Measurements from ENCODE around the gene CCT3. TPM values are rescaled to one million over a fixed set of nuclear protein-coding genes. Genes with fewer than 3 reads are reported as not detected.

CCT3 gene
- total and polyA plus RNA-seq, 10 of the 15 experiments (the other 5 are each of a cell fraction or from before 2014, with no cell fraction given) = 319 to 585 (median 427) TPM

GRCh38 chr1:156373546-156373945 is 35.5 kb upstream of the CCT3 start:
- BruUV-seq (replicated peaks) = no TSS peak

More at GRCh38 chr1:156373546-156373945, 35.5 kb upstream of the CCT3 start:
- no peak for ATAC-seq
- intact Hi-C loops (cut with micrococcal nuclease; ENCODE audit: unreplicated experiment) (no loop called here), in situ Hi-C loops (cut with MboI) (no loop called here)
- ChIA-PET SMC1A (ENCODE audit: uncharacterized antibody, unreplicated experiment) (no interaction called here), RAD21 (ENCODE audit: unreplicated experiment) (interaction anchor here (1.2 kb wide), 1 partner anchor 17 kb away, joined by 3 read pairs; no protein-coding TSS in a partner anchor), POLR2A (no interaction called here), CTCF (interaction anchor here (1.2 to 2.8 kb wide), 4 partner anchors 11 to 235 kb away, joined by 5 to 16 read pairs (median 6); no protein-coding TSS in a partner anchor)
- FAIRE-seq = no peak
- no peak overlapping the region for H2AFZ ChIP-seq (ENCODE audit: control insufficient read depth, low read depth, low read length)
- H3K36me3 ChIP-seq (ENCODE audit: control insufficient read depth in 2 of 2, insufficient read depth in 2 of 2, low read length in 1 of 2) = no peaks in the 10 kb centered on the region
- H4K20me1 ChIP-seq (ENCODE audit: control insufficient read depth, insufficient read depth) = no peaks in the 10 kb centered on the region
- no peak overlapping the region for H3K9ac ChIP-seq (ENCODE audit: control insufficient read depth, insufficient read depth, low read length)
- no peak overlapping the region for H3K4me3 ChIP-seq
- H3K4me1 ChIP-seq (ENCODE audit: control insufficient read depth, insufficient read depth, low read length) = no peaks in the 10 kb centered on the region
- DNase-seq (ENCODE audit: low read depth, low spot score) = no peak
- H3K9me3 ChIP-seq (replicated peaks; ENCODE audit: control insufficient read depth, insufficient read depth, low read length) = no peaks in the 10 kb centered on the region
- H3K27me3 ChIP-seq (replicated peaks in 1 of 2; ENCODE audit: control insufficient read depth in 2 of 2, insufficient read depth in 2 of 2, low read length in 1 of 2) = peaks cover 3% of the 10 kb centered on the region in 2 experiments; a peak in 2 of 4 replicates
- TF ChIP-seq LARP7 (IDR thresholded peaks at IDR 0.05) (no peak), SIX5 (IDR thresholded peaks at IDR 0.05; ENCODE audit: low read depth, low read length, severe bottlenecking) (no peak), ATF2 (IDR thresholded peaks at IDR 0.05; ENCODE audit: low read length) (no peak), STAT1 (conservative IDR thresholded peaks at IDR 0.05) (no peak), NFIC (IDR thresholded peaks at IDR 0.05; ENCODE audit: low read depth, low read length) (no peak), RELA (IDR thresholded peaks at IDR 0.05; ENCODE audit: borderline replicate concordance, partially characterized antibody) (no peak), SREBF2 (IDR thresholded peaks at IDR 0.05; ENCODE audit: low read length) (no peak), HDAC6 (IDR thresholded peaks at IDR 0.05; ENCODE audit: unreplicated experiment) (no peak), RCOR1 (conservative IDR thresholded peaks at IDR 0.05; ENCODE audit: low read depth, low read length) (no peak), ETV6 (conservative IDR thresholded peaks at IDR 0.05 in 1 of 2, IDR thresholded peaks at IDR 0.05 in 1 of 2; ENCODE audit: borderline replicate concordance in 1 of 2, low read depth in 1 of 2) (no peak), EP300 (IDR thresholded peaks at IDR 0.05; ENCODE audit: borderline replicate concordance in 1 of 2, control insufficient read depth in 1 of 2, low read depth in 2 of 2, low read length in 2 of 2) (no peak)
- TF ChIP-seq, protein P1, sequence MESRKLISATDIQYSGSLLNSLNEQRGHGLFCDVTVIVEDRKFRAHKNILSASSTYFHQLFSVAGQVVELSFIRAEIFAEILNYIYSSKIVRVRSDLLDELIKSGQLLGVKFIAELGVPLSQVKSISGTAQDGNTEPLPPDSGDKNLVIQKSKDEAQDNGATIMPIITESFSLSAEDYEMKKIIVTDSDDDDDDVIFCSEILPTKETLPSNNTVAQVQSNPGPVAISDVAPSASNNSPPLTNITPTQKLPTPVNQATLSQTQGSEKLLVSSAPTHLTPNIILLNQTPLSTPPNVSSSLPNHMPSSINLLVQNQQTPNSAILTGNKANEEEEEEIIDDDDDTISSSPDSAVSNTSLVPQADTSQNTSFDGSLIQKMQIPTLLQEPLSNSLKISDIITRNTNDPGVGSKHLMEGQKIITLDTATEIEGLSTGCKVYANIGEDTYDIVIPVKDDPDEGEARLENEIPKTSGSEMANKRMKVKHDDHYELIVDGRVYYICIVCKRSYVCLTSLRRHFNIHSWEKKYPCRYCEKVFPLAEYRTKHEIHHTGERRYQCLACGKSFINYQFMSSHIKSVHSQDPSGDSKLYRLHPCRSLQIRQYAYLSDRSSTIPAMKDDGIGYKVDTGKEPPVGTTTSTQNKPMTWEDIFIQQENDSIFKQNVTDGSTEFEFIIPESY (IDR thresholded peaks at IDR 0.05) = no peak
- TF ChIP-seq, protein P2, sequence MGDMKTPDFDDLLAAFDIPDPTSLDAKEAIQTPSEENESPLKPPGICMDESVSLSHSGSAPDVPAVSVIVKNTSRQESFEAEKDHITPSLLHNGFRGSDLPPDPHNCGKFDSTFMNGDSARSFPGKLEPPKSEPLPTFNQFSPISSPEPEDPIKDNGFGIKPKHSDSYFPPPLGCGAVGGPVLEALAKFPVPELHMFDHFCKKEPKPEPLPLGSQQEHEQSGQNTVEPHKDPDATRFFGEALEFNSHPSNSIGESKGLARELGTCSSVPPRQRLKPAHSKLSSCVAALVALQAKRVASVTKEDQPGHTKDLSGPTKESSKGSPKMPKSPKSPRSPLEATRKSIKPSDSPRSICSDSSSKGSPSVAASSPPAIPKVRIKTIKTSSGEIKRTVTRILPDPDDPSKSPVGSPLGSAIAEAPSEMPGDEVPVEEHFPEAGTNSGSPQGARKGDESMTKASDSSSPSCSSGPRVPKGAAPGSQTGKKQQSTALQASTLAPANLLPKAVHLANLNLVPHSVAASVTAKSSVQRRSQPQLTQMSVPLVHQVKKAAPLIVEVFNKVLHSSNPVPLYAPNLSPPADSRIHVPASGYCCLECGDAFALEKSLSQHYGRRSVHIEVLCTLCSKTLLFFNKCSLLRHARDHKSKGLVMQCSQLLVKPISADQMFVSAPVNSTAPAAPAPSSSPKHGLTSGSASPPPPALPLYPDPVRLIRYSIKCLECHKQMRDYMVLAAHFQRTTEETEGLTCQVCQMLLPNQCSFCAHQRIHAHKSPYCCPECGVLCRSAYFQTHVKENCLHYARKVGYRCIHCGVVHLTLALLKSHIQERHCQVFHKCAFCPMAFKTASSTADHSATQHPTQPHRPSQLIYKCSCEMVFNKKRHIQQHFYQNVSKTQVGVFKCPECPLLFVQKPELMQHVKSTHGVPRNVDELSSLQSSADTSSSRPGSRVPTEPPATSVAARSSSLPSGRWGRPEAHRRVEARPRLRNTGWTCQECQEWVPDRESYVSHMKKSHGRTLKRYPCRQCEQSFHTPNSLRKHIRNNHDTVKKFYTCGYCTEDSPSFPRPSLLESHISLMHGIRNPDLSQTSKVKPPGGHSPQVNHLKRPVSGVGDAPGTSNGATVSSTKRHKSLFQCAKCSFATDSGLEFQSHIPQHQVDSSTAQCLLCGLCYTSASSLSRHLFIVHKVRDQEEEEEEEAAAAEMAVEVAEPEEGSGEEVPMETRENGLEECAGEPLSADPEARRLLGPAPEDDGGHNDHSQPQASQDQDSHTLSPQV (IDR thresholded peaks at IDR 0.05) = no peak
- H3K27ac ChIP-seq (ENCODE audit: control insufficient read depth, insufficient read depth) = no peak overlapping the region
- H3K4me2 ChIP-seq (ENCODE audit: control insufficient read depth, insufficient read depth) = no peak overlapping the region
- no peaks in the 10 kb centered on the region for H3K79me2 ChIP-seq (ENCODE audit: control insufficient read depth, insufficient read depth, low read length)

All from GM12878 (cell line).